Measurements from ENCODE around the gene PARD3.

GRCh38 chr10:34601691-34602090 lies 213.4 kb downstream of the PARD3 start:
- TF ChIP-seq POLR2A (IDR thresholded peaks at IDR 0.05) (no peak), CTCF (IDR thresholded peaks at IDR 0.05) (no peak)
